ENCODE results near the gene FAM156A.

- TF ChIP-seq HDGF (IDR thresholded peaks at IDR 0.05; ENCODE audit: borderline replicate concordance) (no peak), FOXA1 (IDR thresholded peaks at IDR 0.05) (no peak), BHLHE40 (IDR thresholded peaks at IDR 0.05; ENCODE audit: borderline replicate concordance) (no peak), SUZ12 (IDR thresholded peaks at IDR 0.05) (no peak), FOXK2 (IDR thresholded peaks at IDR 0.05) (no peak), CTBP1 (IDR thresholded peaks at IDR 0.05; ENCODE audit: borderline replicate concordance) (no peak), TARDBP (IDR thresholded peaks at IDR 0.05) (no peak)
Observed at GRCh38 chrX:52995987-52996331, 37.6 kb upstream of the FAM156A start.

Measured in HEK293T (cell line).